Breast epithelium (tissue), 4 donors: Measurements from ENCODE around the gene RAMP1. TPM values are rescaled to one million over a fixed set of nuclear protein-coding genes. Genes with fewer than 3 reads are reported as not detected.

Experiments
- DNase-seq, 2 donors: peaks; one replicate each; pipeline ENCODE4 v3.0.0-alpha.2; 2019; ENCODE audit warnings: low spot score in 2 of 2
- H3K27ac ChIP-seq, 2 donors: fragments of 200-600 bp; sonication (generic) in 1 of 2; one replicate each; pipeline ENCODE4 v1.5.1; 2016 to 2019; ENCODE audit warnings: mild to moderate bottlenecking in 1 of 2
- H3K27me3 ChIP-seq, 2 donors: fragments of 200-600 bp; sonication (generic) in 1 of 2; one replicate each; pipeline versions ENCODE4 v1.5.1 to v1.6.0; 2017 to 2019; ENCODE audit warnings: control low read depth in 1 of 2, mild to moderate bottlenecking in 1 of 2
- H3K36me3 ChIP-seq: fragments of 200-600 bp; one replicate; pipeline ENCODE4 v1.5.1; 2019
- H3K4me1 ChIP-seq, 2 donors: fragments of 200-600 bp; sonication (generic); one replicate each; pipeline ENCODE4 v1.5.1; 2016 to 2019; ENCODE audit warnings: control low read depth in 1 of 2
- H3K4me3 ChIP-seq, 3 donors: fragments of 200-600 bp; sonication (generic); 1 replicate in 2 of 3; 2 replicates in 1 of 3; pipeline ENCODE4 v1.5.1; 2016 to 2019; ENCODE audit warnings: mild to moderate bottlenecking in 3 of 3, moderate library complexity in 2 of 3
- H3K9me3 ChIP-seq, 2 donors: fragments of 200-600 bp; sonication (generic) in 1 of 2; one replicate each; pipeline ENCODE4 v1.5.1; 2016 to 2019; ENCODE audit warnings: control low read depth in 1 of 2
- CTCF ChIP-seq, 3 donors: fragments of 450-650 bp; IDR thresholded peaks; one replicate each; pipeline ENCODE4 v1.5.1; 2016 to 2017; ENCODE audit warnings: antibody characterized with exemption in 3 of 3, mild to moderate bottlenecking in 3 of 3, moderate library complexity in 3 of 3
- POLR2A ChIP-seq: fragments of 450-650 bp; IDR thresholded peaks from one replicate; pipeline ENCODE4 v1.6.1; 2016; ENCODE audit warnings: antibody characterized with exemption, mild to moderate bottlenecking, moderate library complexity
- POLR2AphosphoS5 ChIP-seq, 3 donors: sonication (generic); formaldehyde crosslinking; IDR thresholded peaks; one replicate each; pipeline ENCODE4 v1.6.1; 2017; ENCODE audit warnings: antibody characterized with exemption in 3 of 3
- intact Hi-C: fragments of 100-400 bp; cut with DNase I; formaldehyde crosslinking; loops from one replicate; pipeline ENCODE4 v1.15.1; 2023; ENCODE audit warnings: low total_unique reads
- total RNA-seq, 3 donors: library from RNA; depleted of rRNA; stranded (reverse); fragments of >200 nt; gene quantifications; one replicate each; pipeline ENCODE4 v1.1.0, GENCODE V29; 2016

Gene RAMP1
- total RNA-seq, 3 donors from 2014 or later = 8.2 to 25.9 TPM; not detected in 1

GRCh38 chr2:237858294-237859081, 935 bp upstream of the RAMP1 start:
- Histone ChIP-seq H3K4me1 (peaks cover 0 to 4% of the 10 kb centered on the region in 2 donors), H3K36me3 (no peaks in the 10 kb centered on the region), H3K9me3 (no peaks in the 10 kb centered on the region), H3K4me3 (peak overlapping the region in 2 of 3 donors; percentile 50 to 65), H3K27me3 (peaks cover 0 to 15% of the 10 kb centered on the region in 2 donors), H3K27ac (no peak overlapping the region)
- intact Hi-C loops = no loop called here
- peak in 1 of 2 donors; percentile 60 for DNase-seq
- TF ChIP-seq POLR2A = no peak
- TF ChIP-seq CTCF (IDR thresholded peaks at IDR 0.05) = peak; percentile 12 to 73 (median 67)
- no peak for TF ChIP-seq POLR2AphosphoS5 (IDR thresholded peaks at IDR 0.05)

- peak overlapping the region in 2 of 3 donors; percentile 50 to 65 for H3K4me3 ChIP-seq
- TF ChIP-seq POLR2A = no peak
- no peak for TF ChIP-seq POLR2AphosphoS5 (IDR thresholded peaks at IDR 0.05)
- TF ChIP-seq CTCF (IDR thresholded peaks at IDR 0.05) = no peak
- no peaks in the 10 kb centered on the region for H3K36me3 ChIP-seq
- intact Hi-C loops = no loop called here
- H3K4me1 ChIP-seq = peaks cover 0 to 4% of the 10 kb centered on the region in 2 donors
- DNase-seq = no peak
- no peaks in the 10 kb centered on the region for H3K9me3 ChIP-seq
- H3K27me3 ChIP-seq = peaks cover 0 to 15% of the 10 kb centered on the region in 2 donors
- no peak overlapping the region for H3K27ac ChIP-seq
Observed at GRCh38 chr2:237859082-237859433, 365 bp upstream of the RAMP1 start.

GRCh38 chr2:237860273-237860935, 981 bp downstream of the RAMP1 start:
- H3K27ac ChIP-seq = no peak overlapping the region
- H3K27me3 ChIP-seq = peaks cover 0 to 15% of the 10 kb centered on the region in 2 donors
- intact Hi-C loops = no loop called here
- TF ChIP-seq POLR2A (no peak), CTCF (IDR thresholded peaks at IDR 0.05) (no peak), POLR2AphosphoS5 (IDR thresholded peaks at IDR 0.05) (no peak)
- DNase-seq = no peak
- no peaks in the 10 kb centered on the region for H3K36me3 ChIP-seq
- H3K4me1 ChIP-seq = peaks cover 0 to 4% of the 10 kb centered on the region in 2 donors
- peak overlapping the region; percentile 35 to 65 (median 50) for H3K4me3 ChIP-seq
- no peaks in the 10 kb centered on the region for H3K9me3 ChIP-seq

- no peak for TF ChIP-seq CTCF (IDR thresholded peaks at IDR 0.05)
- no peak for TF ChIP-seq POLR2AphosphoS5 (IDR thresholded peaks at IDR 0.05)
- no peak for TF ChIP-seq POLR2A
- Histone ChIP-seq H3K36me3 (no peaks in the 10 kb centered on the region), H3K27me3 (peaks cover 0 to 15% of the 10 kb centered on the region in 2 donors), H3K27ac (no peak overlapping the region), H3K9me3 (no peaks in the 10 kb centered on the region), H3K4me1 (peaks cover 0 to 4% of the 10 kb centered on the region in 2 donors), H3K4me3 (no peak overlapping the region)
- no peak for DNase-seq
- intact Hi-C loops = no loop called here
Observed at GRCh38 chr2:237861875-237862527, 2.6 kb downstream of the RAMP1 start.
